ENCODE data around the gene SH3GLB1. TPM values are rescaled to one million over a fixed set of nuclear protein-coding genes. Genes with fewer than 3 reads are reported as not detected.

SH3GLB1 gene
- total and polyA plus RNA-seq, 2 donors (not counting 3 experiments of a cell fraction or from before 2014, with no cell fraction given), result 43.7 to 140 TPM

DNA sequence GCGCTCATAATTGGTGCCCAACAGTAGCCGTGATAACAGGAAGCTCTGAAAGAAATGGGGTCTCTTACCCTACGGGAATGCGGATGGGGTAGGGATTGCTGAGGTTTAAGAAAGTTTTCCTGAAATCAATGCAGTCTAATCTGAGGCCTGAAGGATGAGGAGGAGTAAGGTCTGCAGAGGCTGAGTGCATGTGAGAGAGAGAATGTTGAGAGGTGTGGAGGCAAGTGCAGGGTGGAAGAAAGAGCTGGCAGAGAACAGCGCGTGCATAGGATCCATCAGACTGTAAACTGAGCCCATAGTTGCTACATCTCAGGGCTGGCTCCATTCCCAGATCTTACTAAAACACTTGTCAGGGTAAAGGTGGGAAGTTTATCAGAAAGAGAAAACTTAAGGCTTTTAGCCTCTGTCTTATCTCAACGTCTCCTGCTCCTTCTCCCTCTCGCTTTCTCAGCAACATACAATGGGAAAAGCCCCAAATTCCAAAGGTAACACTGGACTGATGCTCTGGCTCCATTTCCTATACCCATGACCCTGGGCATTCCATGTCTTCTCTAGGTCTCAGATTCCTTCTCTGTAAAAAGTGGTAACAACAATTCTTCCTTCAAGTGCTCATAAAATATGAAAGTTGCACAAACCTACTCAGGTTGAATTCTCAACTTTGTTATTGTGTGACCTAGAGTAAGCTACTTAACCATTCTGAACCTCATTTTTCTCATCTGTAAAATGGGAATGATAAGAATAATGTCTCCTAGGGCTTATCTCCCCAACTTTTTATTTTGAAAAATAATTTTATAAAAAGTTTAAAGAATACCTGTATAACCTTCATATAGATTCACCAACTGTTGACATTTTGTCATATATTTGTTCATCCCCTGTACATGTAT is 75.2 kb downstream of the SH3GLB1 start:
- intact Hi-C loops (cut with micrococcal nuclease), result loop anchor here (2.0 to 5.0 kb wide), 2 partner anchors 135 to 248 kb away; partner anchors contain the start of genes HS2ST1 and SELENOF
- Histone ChIP-seq H3K9me1 (replicated peaks; ENCODE audit: control insufficient read depth, extremely low read depth, insufficient read depth, low read length) (no peaks in the 10 kb centered on the region), H3K27me3 (ENCODE audit: control insufficient read depth in 2 of 2, insufficient read depth in 2 of 2, low read length in 2 of 2) (no peaks in the 10 kb centered on the region), H3K9me3 (replicated peaks; ENCODE audit: control insufficient read depth, insufficient read depth, low read length) (no peaks in the 10 kb centered on the region), H3K36me3 (ENCODE audit: control insufficient read depth in 2 of 2, extremely low read depth in 1 of 2, insufficient read depth in 2 of 2, low read length in 2 of 2) (no peaks in the 10 kb centered on the region), H3K4me2 (ENCODE audit: insufficient read depth, low read length) (no peak overlapping the region), H3K27ac (ENCODE audit: insufficient read depth, low read depth, low read length) (no peak overlapping the region), H3K4me1 (ENCODE audit: control insufficient read depth, extremely low read depth, insufficient read depth, low read length) (peaks cover 33% of the 10 kb centered on the region), H2AFZ (ENCODE audit: low read depth, low read length) (peak overlapping the region; percentile 78), H3K4me3 (replicated peaks in 1 of 3; ENCODE audit: insufficient read depth in 1 of 3, low read depth in 1 of 3, low read length in 3 of 3) (no peak overlapping the region), H3K79me2 (ENCODE audit: control insufficient read depth, insufficient read depth, low read length) (no peaks in the 10 kb centered on the region), H4K20me1 (replicated peaks; ENCODE audit: control insufficient read depth, extremely low read depth, insufficient read depth, low read length) (no peaks in the 10 kb centered on the region), H3K9ac (replicated peaks; ENCODE audit: extremely low read depth, insufficient read depth, low read length) (no peak overlapping the region)
- no TSS peak for BruUV-seq (replicated peaks)
- CTCF ChIA-PET, result interaction anchor here (0.6 to 1.0 kb wide), 2 partner anchors 29 to 75 kb away, joined by 3 to 6 read pairs; partner anchors contain the start of gene SH3GLB1
- dilution Hi-C loops (cut with MboI; ENCODE audit: extremely low pct_ligation_motif_present, low sequenced_read_pairs), result no loop called here
- FAIRE-seq (peak; percentile 77), DNase-seq (ENCODE audit: low read depth, low spot score) (peak; percentile 41)
- no peak for TF ChIP-seq JUN (IDR thresholded peaks at IDR 0.05; ENCODE audit: borderline replicate concordance, insufficient read depth, insufficient read length, low read depth)
- no peak for TF ChIP-seq POLR2AphosphoS5 (IDR thresholded peaks at IDR 0.05; ENCODE audit: insufficient read depth, low read depth, low read length)
- peak; percentile 65 for TF ChIP-seq GATA2 (IDR thresholded peaks at IDR 0.05; ENCODE audit: insufficient read depth, insufficient read length, low read depth, low read length)
- TF ChIP-seq MYC (IDR thresholded peaks at IDR 0.05; ENCODE audit: low read depth, low read length), result no peak
- POLR2A ChIA-PET, result no interaction called here

GRCh38 chr1:86782482-86782881 is 78.1 kb downstream of the SH3GLB1 start:
- ChIA-PET CTCF (interaction anchor here (0.7 to 3.0 kb wide), 5 partner anchors 19 to 301 kb away, joined by 3 to 68 read pairs (median 9); no protein-coding TSS in a partner anchor), POLR2A (no interaction called here)
- Histone ChIP-seq H4K20me1 (replicated peaks; ENCODE audit: control insufficient read depth, extremely low read depth, insufficient read depth, low read length) (no peaks in the 10 kb centered on the region), H2AFZ (ENCODE audit: low read depth, low read length) (no peak overlapping the region), H3K27me3 (ENCODE audit: control insufficient read depth in 2 of 2, insufficient read depth in 2 of 2, low read length in 2 of 2) (no peaks in the 10 kb centered on the region), H3K9me3 (replicated peaks; ENCODE audit: control insufficient read depth, insufficient read depth, low read length) (no peaks in the 10 kb centered on the region), H3K27ac (ENCODE audit: insufficient read depth, low read depth, low read length) (no peak overlapping the region), H3K4me2 (ENCODE audit: insufficient read depth, low read length) (no peak overlapping the region), H3K4me3 (replicated peaks in 1 of 3; ENCODE audit: insufficient read depth in 1 of 3, low read depth in 1 of 3, low read length in 3 of 3) (no peak overlapping the region), H3K9me1 (replicated peaks; ENCODE audit: control insufficient read depth, extremely low read depth, insufficient read depth, low read length) (no peaks in the 10 kb centered on the region), H3K79me2 (ENCODE audit: control insufficient read depth, insufficient read depth, low read length) (no peaks in the 10 kb centered on the region), H3K9ac (replicated peaks; ENCODE audit: extremely low read depth, insufficient read depth, low read length) (no peak overlapping the region), H3K4me1 (ENCODE audit: control insufficient read depth, extremely low read depth, insufficient read depth, low read length) (peaks cover 23% of the 10 kb centered on the region), H3K36me3 (ENCODE audit: control insufficient read depth in 2 of 2, extremely low read depth in 1 of 2, insufficient read depth in 2 of 2, low read length in 2 of 2) (no peaks in the 10 kb centered on the region)
- dilution Hi-C loops (cut with MboI; ENCODE audit: extremely low pct_ligation_motif_present, low sequenced_read_pairs) (no loop called here), intact Hi-C loops (cut with micrococcal nuclease) (loop anchor here (5.0 kb wide), 1 partner anchor 245 kb away; no protein-coding TSS in a partner anchor)
- DNase-seq (ENCODE audit: low read depth, low spot score) (no peak), FAIRE-seq (no peak)
- TF ChIP-seq FOS (IDR thresholded peaks at IDR 0.05; ENCODE audit: borderline replicate concordance, insufficient read depth, low read length) (no peak), GATA2 (IDR thresholded peaks at IDR 0.05; ENCODE audit: insufficient read depth, insufficient read length, low read depth, low read length) (no peak), JUN (IDR thresholded peaks at IDR 0.05; ENCODE audit: borderline replicate concordance, insufficient read depth, insufficient read length, low read depth) (no peak), POLR2AphosphoS5 (IDR thresholded peaks at IDR 0.05; ENCODE audit: insufficient read depth, low read depth, low read length) (no peak), EZH2 (IDR thresholded peaks at IDR 0.05; ENCODE audit: borderline replicate concordance, low read depth, low read length, severe bottlenecking) (no peak), POLR2A (IDR thresholded peaks at IDR 0.05; ENCODE audit: low read depth, low read length) (no peak), MAX (IDR thresholded peaks at IDR 0.05; ENCODE audit: insufficient read depth, insufficient read length) (no peak), CTCF (IDR thresholded peaks at IDR 0.05; ENCODE audit: extremely low read depth in 1 of 2, insufficient read depth in 1 of 2, low read depth in 1 of 2, low read length in 2 of 2) (no peak), MYC (IDR thresholded peaks at IDR 0.05; ENCODE audit: low read depth, low read length) (no peak)
- BruUV-seq (replicated peaks), result no TSS peak
